Vagina (tissue), 2 donors: ENCODE results near the gene MSI2.

Source experiments
- CTCF ChIP-seq, 3 experiments: fragments of 450-650 bp in 2 of 3; fragments of 200-600 bp in 1 of 3; sonication (generic) in 1 of 3; IDR thresholded peaks; one replicate each; pipeline ENCODE4 v1.5.1; 2017 to 2019; ENCODE audit warnings: antibody characterized with exemption in 3 of 3, mild to moderate bottlenecking in 2 of 3, moderate library complexity in 2 of 3
- POLR2A ChIP-seq, 2 donors: fragments of 450-650 bp; IDR thresholded peaks; one replicate each; pipeline ENCODE4 v1.6.1; 2017; ENCODE audit warnings: antibody characterized with exemption in 2 of 2, mild to moderate bottlenecking in 2 of 2, moderate library complexity in 2 of 2

DNA sequence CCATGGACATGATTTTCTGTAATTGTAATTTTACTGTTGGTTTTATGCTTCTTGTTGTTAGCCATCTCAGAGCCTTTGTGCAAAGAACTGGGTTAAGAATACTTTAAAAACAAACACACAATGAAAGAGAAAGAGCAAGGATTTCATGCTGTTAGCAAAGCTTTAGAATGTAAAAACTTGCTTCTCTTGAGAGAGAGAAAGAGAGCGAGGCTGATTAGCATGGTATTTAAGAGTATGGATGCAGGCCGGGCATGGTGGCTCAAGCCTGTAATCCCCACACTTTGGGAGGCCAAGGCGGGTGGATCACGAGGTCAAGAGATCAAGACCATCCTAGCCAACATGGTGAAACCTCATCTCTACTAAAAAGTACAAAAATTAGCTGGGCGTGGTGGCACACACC is 76.2 kb downstream of the MSI2 start:
- TF ChIP-seq CTCF (IDR thresholded peaks at IDR 0.05) (no peak), POLR2A (IDR thresholded peaks at IDR 0.05) (no peak)
